GM19238 (cell line): ENCODE results near the gene LCN2.
"Not testable (repeated sequence)": the region's sequence is repeated elsewhere in the genome, so short reads cannot be mapped to it uniquely, and the experiment has no call there.

Experiments
- DNase-seq: peaks from one replicate; pipeline ENCODE4 v3.0.0; 2011; ENCODE audit warnings: low spot score; ENCODE audit not compliant: insufficient read length

Gene LCN2

GRCh38 chr9:128166169-128166568 lies 16.9 kb downstream of the LCN2 start:
- no peak for DNase-seq

GRCh38 chr9:128167209-128167608 lies 18.0 kb downstream of the LCN2 start:
- no peak for DNase-seq

- DNase-seq: no peak
Observed at GRCh38 chr9:128168731-128169308, 19.6 kb downstream of the LCN2 start.

GRCh38 chr9:128169492-128169891 lies 20.2 kb downstream of the LCN2 start:
- DNase-seq: no peak

- no peak for DNase-seq
Observed at GRCh38 chr9:128169925-128170324, 20.7 kb downstream of the LCN2 start.

- no peak for DNase-seq
Observed at GRCh38 chr9:128174062-128174461, 24.8 kb downstream of the LCN2 start.

- no peak for DNase-seq
Observed at GRCh38 chr9:128175102-128175563, 25.9 kb downstream of the LCN2 start.

- no peak for DNase-seq
Observed at GRCh38 chr9:128175726-128176125, 26.5 kb downstream of the LCN2 start.

GRCh38 chr9:128178806-128179431 lies 29.7 kb downstream of the LCN2 start:
- DNase-seq: no peak

GRCh38 chr9:128180001-128180400 lies 30.7 kb downstream of the LCN2 start:
- DNase-seq: no peak

- DNase-seq: no peak
Observed at GRCh38 chr9:128180447-128180846, 31.2 kb downstream of the LCN2 start.

GRCh38 chr9:128181480-128181879 lies 32.2 kb downstream of the LCN2 start:
- not testable (repeated sequence) for DNase-seq

GRCh38 chr9:128182893-128183588 lies 33.8 kb downstream of the LCN2 start:
- DNase-seq: no peak

GRCh38 chr9:128185979-128186965 lies 37.0 kb downstream of the LCN2 start:
- no peak for DNase-seq

GRCh38 chr9:128187361-128187760 lies 38.1 kb downstream of the LCN2 start:
- DNase-seq: no peak

- no peak for DNase-seq
Observed at GRCh38 chr9:128188209-128188608, 39.0 kb downstream of the LCN2 start.

- no peak for DNase-seq
Observed at GRCh38 chr9:128190013-128190412, 40.8 kb downstream of the LCN2 start.

GRCh38 chr9:128190516-128191405 lies 41.5 kb downstream of the LCN2 start:
- DNase-seq: no peak

GRCh38 chr9:128191406-128192046 lies 42.3 kb downstream of the LCN2 start, which contains the start of gene CIZ1:
Gene CIZ1, minus strand, starts transcription at chr9:128191572. Its CDS starts 715 bp downstream, at chr9:128190857.
- DNase-seq: peak; percentile 94
